Panc1 (cell line): ENCODE measurements around the gene ABO. TPM values are rescaled to one million over a fixed set of nuclear protein-coding genes. Genes with fewer than 3 reads are reported as not detected.

Experiments used
- ATAC-seq: fragments of 200-7000 bp; cut with Tn5 transposase; 2 replicates; pipeline ENCODE4 v1.9.1; 2020; ENCODE audit warnings: mild to moderate bottlenecking, moderate library complexity
- BruUV-seq: library from RNA; stranded (reverse); fragments of 400-500 nt; replicated peaks from 2 replicates; lab custom pipeline; 2021; lab: Mats Ljungman, UMichigan
- CTCF ChIA-PET: fragments of 300-600 bp; sonication (Branson Sonifier 250); formaldehyde crosslinking; loops from one replicate; lab custom pipeline; 2022; ENCODE audit warnings: antibody characterized with exemption; lab: Charles Lee
- POLR2A ChIA-PET: fragments of 300-600 bp; sonication (Branson Sonifier 250); formaldehyde crosslinking; loops from one replicate; lab custom pipeline; 2022; ENCODE audit warnings: antibody characterized with exemption; lab: Charles Lee
- DNase-seq: peaks from one replicate; pipeline ENCODE4 v3.0.0-alpha.2; 2010; ENCODE audit warnings: low read depth, low spot score
- H3K27ac ChIP-seq: 2 replicates; pipeline ENCODE4 v1.5.1; 2011; ENCODE audit warnings: mild to moderate bottlenecking, low read length, inconsistent platforms
- H3K27me3 ChIP-seq: fragments of 200-500 bp; sonication (Bioruptor generic); 2 replicates; pipeline ENCODE4 v1.6.0; 2014; ENCODE audit warnings: low read length, inconsistent platforms; ENCODE audit not compliant: control insufficient read depth, insufficient read depth
- H3K36me3 ChIP-seq: fragments of 200-500 bp; sonication (Bioruptor generic); 2 replicates; pipeline ENCODE4 v1.5.1; 2014; ENCODE audit warnings: inconsistent platforms, mild to moderate bottlenecking, low read length, moderate library complexity; ENCODE audit not compliant: control insufficient read depth, insufficient read depth
- H3K4me1 ChIP-seq: 2 replicates; pipeline ENCODE4 v1.5.1; 2011; ENCODE audit warnings: inconsistent platforms, mild to moderate bottlenecking, low read length, moderate library complexity; ENCODE audit not compliant: control insufficient read depth, insufficient read depth
- H3K4me3 ChIP-seq, 2 experiments: 2 replicates each; pipeline ENCODE4 v1.5.1; 2011 to 2012; ENCODE audit warnings: low read depth in 2 of 2, low read length in 2 of 2, mild to moderate bottlenecking in 2 of 2, inconsistent platforms in 1 of 2, moderate library complexity in 1 of 2
- H3K9me3 ChIP-seq: fragments of 200-500 bp; sonication (Bioruptor generic); 2 replicates; pipeline ENCODE4 v1.5.1; 2014; ENCODE audit warnings: low read depth, mild to moderate bottlenecking, inconsistent platforms, low read length, moderate library complexity; ENCODE audit not compliant: control insufficient read depth, insufficient read depth
- CTCF ChIP-seq: fragments of 450-650 bp; IDR thresholded peaks from 2 replicates; pipeline ENCODE4 v1.5.1; 2017; ENCODE audit warnings: mild to moderate bottlenecking
- REST ChIP-seq, 2 experiments: IDR thresholded peaks; 2 replicates each; pipeline ENCODE4 v1.6.1; 2011 to 2012; ENCODE audit warnings: low read depth in 2 of 2, control low read depth in 1 of 2, low read length in 1 of 2, mild to moderate bottlenecking in 1 of 2, moderate library complexity in 1 of 2; ENCODE audit not compliant: insufficient read depth in 1 of 2
- SIN3A ChIP-seq: IDR thresholded peaks from 2 replicates; pipeline ENCODE4 v1.6.1; 2012; ENCODE audit warnings: low read depth, mild to moderate bottlenecking, low read length, moderate library complexity, borderline replicate concordance; ENCODE audit not compliant: insufficient read depth
- TCF7L2 ChIP-seq: IDR thresholded peaks from 2 replicates; pipeline ENCODE4 v1.6.1; 2011; ENCODE audit warnings: mild to moderate bottlenecking, low read depth, low read length, inconsistent platforms
- in situ Hi-C: cut with HindIII; loops from 2 replicates; pipeline ENCODE4 v1.10.0; 2016; ENCODE audit warnings: low sequenced_read_pairs, low pct_unique_long_range_greater_than_20kb
- intact Hi-C: fragments of 100-400 bp; cut with micrococcal nuclease; formaldehyde crosslinking; loops from one replicate; pipeline ENCODE4 v1.10.0; 2022; ENCODE audit not compliant: unreplicated experiment
- total RNA-seq: library from RNA; stranded (reverse); gene quantifications from one replicate; pipeline ENCODE4 v1.2.1, GENCODE V29; 2021; ENCODE audit not compliant: unreplicated experiment

The ABO gene
- total RNA-seq, 1 experiment from 2014 or later = 0.10 TPM

- POLR2A ChIA-PET = no interaction called here
- Histone ChIP-seq H3K36me3 (no peaks in the 10 kb centered on the region), H3K9me3 (no peaks in the 10 kb centered on the region), H3K4me1 (no peaks in the 10 kb centered on the region), H3K27me3 (no peaks in the 10 kb centered on the region), H3K4me3 (peak overlapping the region; percentile 43 to 67), H3K27ac (peak overlapping the region; percentile 74)
- CTCF ChIA-PET = interaction anchor here (0.6 kb wide), 3 partner anchors 38 to 54 kb away, joined by 3 to 5 read pairs (median 4); no protein-coding TSS in a partner anchor
- no TSS peak for BruUV-seq
- intact Hi-C loops (no loop called here), in situ Hi-C loops (no loop called here)
- no peak for DNase-seq
- no peak for TF ChIP-seq REST (IDR thresholded peaks at IDR 0.05; ENCODE audit: insufficient read depth in 1 of 2, low read depth in 2 of 2, low read length in 1 of 2)
- no peak for TF ChIP-seq SIN3A
- TF ChIP-seq TCF7L2 = no peak
- ATAC-seq = no peak
These were observed 35.4 kb downstream of the ABO start for GRCh38 chr9:133239533-133240090.

GRCh38 chr9:133238851-133239532 lies 36.0 kb downstream of the ABO start:
- Histone ChIP-seq H3K4me3 (peak overlapping the region; percentile 43 to 67), H3K4me1 (no peaks in the 10 kb centered on the region)
- BruUV-seq = no TSS peak

More at GRCh38 chr9:133238851-133239532, 36.0 kb downstream of the ABO start:
- Histone ChIP-seq H3K9me3 (no peaks in the 10 kb centered on the region), H3K27me3 (no peaks in the 10 kb centered on the region), H3K27ac (peak overlapping the region; percentile 74), H3K36me3 (no peaks in the 10 kb centered on the region)
- ATAC-seq (peak; percentile 87), DNase-seq (peak; percentile 35)
- ChIA-PET POLR2A (no interaction called here), CTCF (interaction anchor here (0.5 to 1.7 kb wide), 6 partner anchors 19 to 54 kb away, joined by 3 to 7 read pairs (median 4); no protein-coding TSS in a partner anchor)
- TF ChIP-seq CTCF (peak; percentile 95), SIN3A (no peak)
- intact Hi-C loops = no loop called here
- in situ Hi-C loops = no loop called here
